GM20431 (cell line): Measurements from ENCODE around the gene CHST13.

Experiments used
- in situ Hi-C: fragments of 300-500 bp; cut with MseI, MboI; formaldehyde crosslinking; loops from one replicate; pipeline ENCODE4 v1.15.0; 2020; ENCODE audit warnings: low sequenced_read_pairs; ENCODE audit not compliant: unreplicated experiment

Gene CHST13

GRCh38 chr3:126507886-126508285 lies 16.1 kb upstream of the CHST13 start:
- in situ Hi-C loops = no loop called here

DNA sequence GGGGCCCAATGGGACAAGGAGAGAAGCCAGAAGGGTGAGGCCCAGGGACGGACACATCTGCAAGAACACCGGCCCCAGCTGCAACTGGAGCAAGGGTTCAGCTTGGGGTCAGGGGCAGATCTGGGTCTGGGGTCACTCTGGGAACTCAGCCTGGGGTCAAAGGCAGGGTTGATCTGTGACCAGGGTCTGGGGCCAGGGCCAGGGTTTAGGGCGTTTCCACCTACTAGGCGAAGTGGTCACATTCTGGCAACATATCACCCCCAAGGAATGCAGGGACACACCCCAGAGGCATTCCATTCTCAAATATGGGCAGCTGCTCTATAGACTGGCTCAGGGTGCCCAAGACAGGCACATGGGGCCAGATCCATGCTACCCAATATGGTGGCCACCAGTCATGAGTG lies 15.4 kb upstream of the CHST13 start:
- in situ Hi-C loops = no loop called here

- in situ Hi-C loops = no loop called here
These were observed 14.2 kb upstream of the CHST13 start for GRCh38 chr3:126509597-126510307.

DNA sequence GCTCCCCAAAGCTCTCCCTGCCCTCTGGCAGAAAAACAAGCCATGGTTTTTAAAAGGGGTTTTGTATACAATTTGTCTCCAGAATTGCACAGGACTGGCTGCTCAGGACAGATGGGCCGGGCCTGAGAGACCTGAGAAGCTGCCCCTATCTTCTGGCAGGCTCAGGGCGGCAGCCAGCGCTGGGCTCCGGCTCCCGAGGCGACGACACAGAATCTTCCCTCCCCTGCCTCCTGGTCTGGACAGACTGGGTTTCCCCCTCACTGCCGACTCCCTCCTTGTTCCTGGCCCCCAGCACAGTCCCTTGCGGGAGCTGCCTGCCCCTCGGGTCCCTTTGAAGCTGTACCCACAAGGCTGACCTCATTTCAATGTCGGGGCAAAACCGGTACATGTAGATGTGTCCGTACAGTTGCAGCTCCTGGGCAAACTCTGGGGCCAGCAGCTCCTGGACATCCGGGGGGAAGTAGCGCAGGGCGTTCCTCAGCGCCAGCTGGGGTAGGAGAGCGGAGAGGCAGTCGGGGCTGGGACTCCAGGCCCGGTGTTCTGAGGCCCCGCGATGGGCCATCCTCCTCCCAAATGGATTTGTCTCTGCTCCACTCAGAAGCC lies 13.5 kb upstream of the CHST13 start:
- in situ Hi-C loops = no loop called here

- in situ Hi-C loops = no loop called here
These were observed 12.7 kb upstream of the CHST13 start for GRCh38 chr3:126511291-126511690.

- in situ Hi-C loops = no loop called here
These were observed 11.9 kb upstream of the CHST13 start for GRCh38 chr3:126512026-126512425.

DNA sequence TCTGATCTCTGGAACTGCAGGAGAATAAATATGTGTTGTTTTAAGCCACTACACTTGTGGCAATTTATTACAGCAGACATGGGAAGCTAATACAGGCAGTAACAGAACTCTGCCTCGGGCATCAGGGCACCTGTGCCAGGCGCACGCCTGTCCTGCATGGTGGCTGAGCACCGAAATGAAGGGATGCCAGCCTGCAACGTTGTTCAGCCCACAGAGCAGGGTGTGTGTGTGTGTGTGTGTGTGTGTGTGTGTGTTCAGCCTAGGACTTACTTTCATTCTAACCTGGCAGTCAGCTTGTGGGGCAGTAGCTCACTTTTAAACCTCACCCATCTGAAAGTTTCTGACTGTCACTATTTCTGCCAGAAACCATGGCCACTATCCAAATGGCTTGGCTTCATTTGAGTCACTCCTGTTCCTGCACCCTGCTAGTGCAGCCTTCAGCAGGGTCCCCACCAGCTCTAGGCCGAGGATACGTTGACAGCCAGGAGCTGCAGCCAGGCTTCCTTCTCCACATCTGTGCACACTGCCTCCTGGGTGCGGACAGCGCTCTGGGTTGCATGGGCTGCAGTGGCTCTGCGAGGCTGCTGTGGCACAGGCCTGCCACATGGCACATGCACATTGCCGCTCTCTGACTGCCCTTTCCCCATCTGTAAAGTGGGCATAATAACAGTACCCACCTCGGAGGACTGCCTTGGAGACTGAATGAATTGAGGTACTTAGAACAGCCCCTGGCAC lies 10.9 kb upstream of the CHST13 start:
- in situ Hi-C loops = no loop called here

DNA sequence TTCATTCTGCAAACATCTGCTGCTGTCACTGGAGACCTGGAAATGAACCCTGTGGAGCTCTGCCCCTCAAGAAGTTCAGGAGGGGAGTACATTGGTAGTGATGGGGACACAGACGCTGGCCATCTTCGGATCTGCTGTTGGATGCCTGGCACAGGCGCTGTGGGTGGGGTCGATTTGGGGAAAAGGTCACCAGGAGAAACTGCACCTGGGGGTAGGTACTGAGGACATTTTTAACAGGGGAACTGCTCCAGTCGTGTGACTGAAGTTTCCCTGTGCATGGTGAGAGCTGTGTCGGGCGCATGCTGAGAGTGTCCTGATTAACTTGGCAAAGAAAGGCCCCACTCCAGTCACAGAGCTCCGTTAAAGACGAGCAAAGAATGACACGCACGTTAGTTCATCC lies 9.8 kb upstream of the CHST13 start:
- in situ Hi-C loops = no loop called here

- in situ Hi-C loops = no loop called here
These were observed 8.8 kb upstream of the CHST13 start for GRCh38 chr3:126515066-126515706.

DNA sequence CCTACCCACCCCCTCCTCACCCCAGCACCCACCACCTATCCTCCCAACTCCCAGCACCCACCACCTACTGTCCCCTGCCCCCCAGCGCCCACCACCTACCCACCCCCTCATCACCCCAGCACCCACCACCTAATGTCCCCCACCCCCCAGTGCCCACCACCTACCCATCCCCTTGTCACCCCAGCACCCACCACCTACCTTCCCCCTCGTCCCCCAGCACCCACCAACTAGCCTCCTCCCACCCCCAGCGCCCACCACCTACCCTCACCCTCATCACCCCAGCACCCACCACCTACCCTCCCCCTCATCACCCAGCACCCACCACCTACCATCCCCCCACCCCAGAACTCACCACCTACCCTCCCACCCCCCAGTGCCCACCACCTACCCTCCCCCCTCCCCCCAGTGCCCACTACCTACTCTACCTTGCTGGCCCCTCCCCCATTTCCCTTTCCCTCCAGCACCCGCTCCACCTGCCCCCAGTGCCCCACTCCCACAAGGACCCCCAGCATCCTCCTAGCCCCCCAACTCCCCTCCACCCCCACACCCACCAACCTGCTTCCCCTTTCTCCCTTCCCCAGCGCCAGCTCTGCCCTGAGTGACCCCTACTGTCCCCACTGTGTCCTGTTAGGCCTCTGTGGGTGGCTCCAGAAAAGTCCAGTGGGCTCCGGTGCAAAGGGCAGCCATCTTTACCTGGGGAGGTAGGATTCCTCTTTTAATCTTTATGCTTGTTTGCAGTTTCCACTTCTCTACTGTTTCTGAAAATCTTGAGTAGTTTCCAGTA lies 7.6 kb upstream of the CHST13 start:
- in situ Hi-C loops = no loop called here

- in situ Hi-C loops = no loop called here
These were observed 7.0 kb upstream of the CHST13 start for GRCh38 chr3:126516936-126517290.

- in situ Hi-C loops = no loop called here
These were observed 6.5 kb upstream of the CHST13 start, which contains the start of gene UROC1 for GRCh38 chr3:126517291-126517951. Gene UROC1 (minus strand): TSS chr3:126517773. CDS start chr3:126517719, 54 bp downstream.

- in situ Hi-C loops = no loop called here
These were observed 5.8 kb upstream of the CHST13 start for GRCh38 chr3:126517986-126518778.

DNA sequence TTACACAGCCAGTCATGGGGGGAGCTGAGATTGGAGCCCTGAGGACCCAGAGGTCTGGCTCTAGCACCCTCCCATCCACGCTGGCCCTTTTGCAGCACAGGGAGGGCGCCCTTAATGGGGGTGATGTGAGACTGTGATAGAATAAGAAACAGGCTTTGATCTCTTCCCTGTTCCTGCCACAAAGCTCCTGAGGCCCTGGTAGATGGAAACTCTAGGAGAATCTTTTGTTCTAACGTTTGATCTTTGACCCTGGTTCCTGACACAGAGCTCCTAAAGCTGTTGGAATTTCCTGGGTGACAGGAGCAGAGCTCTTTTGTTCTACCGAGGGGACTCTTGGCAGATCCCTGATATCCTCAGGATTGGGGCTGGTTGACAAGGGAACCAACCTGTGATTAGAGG lies 5.2 kb upstream of the CHST13 start:
- in situ Hi-C loops = no loop called here

DNA sequence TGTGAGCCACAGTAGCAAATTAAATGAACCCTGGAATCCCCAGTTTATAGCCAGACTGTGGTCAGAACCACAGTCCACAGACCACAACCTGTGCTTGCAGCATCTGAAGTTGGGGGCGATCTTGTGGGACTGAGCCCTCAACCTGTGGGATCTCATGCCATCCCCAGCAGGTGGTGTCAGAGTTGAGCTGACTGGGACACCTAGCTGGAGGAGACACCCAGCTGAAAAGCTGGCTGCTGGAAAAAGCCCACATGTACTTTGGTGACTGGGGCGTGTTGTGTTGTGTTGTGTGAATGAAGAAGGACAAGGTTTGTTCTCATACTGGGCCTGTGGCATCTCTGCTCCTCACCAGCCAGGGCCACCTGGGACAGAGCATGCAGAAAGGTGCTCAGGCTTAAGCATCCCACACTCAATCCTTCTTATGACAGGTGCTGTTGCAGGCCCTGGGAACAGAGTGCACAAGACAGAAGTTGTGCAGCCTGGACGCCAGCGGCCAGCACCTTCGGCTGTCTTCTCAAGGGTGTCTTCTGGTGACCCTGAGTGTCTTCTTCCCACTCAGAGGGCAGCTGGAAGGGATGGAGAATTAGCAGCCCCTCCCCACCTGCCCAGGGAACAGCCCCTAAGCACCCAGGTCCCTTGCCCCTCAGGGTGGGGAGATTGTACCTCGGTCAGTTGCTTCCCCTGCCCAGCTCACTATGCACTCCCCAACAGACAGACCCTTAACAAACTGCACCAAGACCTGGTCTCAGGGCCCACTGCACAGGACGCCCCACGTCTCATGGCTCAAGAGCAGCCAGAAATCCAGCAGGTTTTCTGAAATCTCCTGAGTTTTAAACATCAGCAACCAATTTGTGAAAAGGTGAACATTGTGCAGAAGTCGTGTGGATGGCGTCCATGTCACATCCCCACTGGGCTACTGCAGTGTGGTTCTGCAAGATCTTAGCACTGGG lies 4.2 kb upstream of the CHST13 start:
- in situ Hi-C loops = no loop called here

GRCh38 chr3:126521122-126521891 lies 2.6 kb upstream of the CHST13 start:
- in situ Hi-C loops = no loop called here

GRCh38 chr3:126522363-126522788 lies 1.6 kb upstream of the CHST13 start:
- in situ Hi-C loops = no loop called here
